A549 treated with DMSO at 1 μM for 4 hours (cell line): ENCODE measurements around the gene TMEM236. TPM values are rescaled to one million over a fixed set of nuclear protein-coding genes. Genes with fewer than 3 reads are reported as not detected.

ENCODE experiments used
- total RNA-seq: library from RNA; stranded (reverse); fragments of 200-300 nt; extraction: Qiagen RNA extraction; gene quantifications from 5 replicates; pipeline ENCODE4 v1.2.3, GENCODE V29; 2022; ENCODE audit warnings: low read depth

TMEM236 gene
- total RNA-seq: 0.03 to 0.12 TPM (median 0.07 TPM) in 5 replicates

GRCh38 chr10:17751781-17752445 lies at the start of gene TMEM236:
TMEM236 (plus strand) TSS chr10:17752201; CDS start chr10:17752296, 95 bp downstream.

GRCh38 chr10:17808971-17809841 lies 57.2 kb downstream of the TMEM236 start, which contains the start of gene MRC1:
MRC1 (plus strand) TSS chr10:17809348; CDS start chr10:17809466, 118 bp downstream.

Other genes starting within 250 kb of the TMEM236 start
- gene HACD1, start 134.8 kb upstream of the TMEM236 start, total RNA-seq: 32.1 to 69.7 TPM (median 58.0 TPM) in 5 replicates
- gene STAM, start 108.0 kb upstream of the TMEM236 start, total RNA-seq: 28.0 to 31.6 TPM (median 29.8 TPM) in 5 replicates
- gene MRC1, start 57.1 kb downstream of the TMEM236 start, total RNA-seq: 0.02 to 0.05 TPM (median 0.03 TPM) in 4 of 5 replicates, not detected in the other
- gene SLC39A12, start 199.7 kb downstream of the TMEM236 start, total RNA-seq: not detected in 5 replicates